ENCODE results near the gene ISYNA1. TPM values are rescaled to one million over a fixed set of nuclear protein-coding genes. Genes with fewer than 3 reads are reported as not detected.
A peak's percentile ranks its signal among the peaks of the same experiment; 100 is the strongest.

Gene ISYNA1
- total RNA-seq, 1 donor from 2014 or later, result 30.6 TPM

DNA sequence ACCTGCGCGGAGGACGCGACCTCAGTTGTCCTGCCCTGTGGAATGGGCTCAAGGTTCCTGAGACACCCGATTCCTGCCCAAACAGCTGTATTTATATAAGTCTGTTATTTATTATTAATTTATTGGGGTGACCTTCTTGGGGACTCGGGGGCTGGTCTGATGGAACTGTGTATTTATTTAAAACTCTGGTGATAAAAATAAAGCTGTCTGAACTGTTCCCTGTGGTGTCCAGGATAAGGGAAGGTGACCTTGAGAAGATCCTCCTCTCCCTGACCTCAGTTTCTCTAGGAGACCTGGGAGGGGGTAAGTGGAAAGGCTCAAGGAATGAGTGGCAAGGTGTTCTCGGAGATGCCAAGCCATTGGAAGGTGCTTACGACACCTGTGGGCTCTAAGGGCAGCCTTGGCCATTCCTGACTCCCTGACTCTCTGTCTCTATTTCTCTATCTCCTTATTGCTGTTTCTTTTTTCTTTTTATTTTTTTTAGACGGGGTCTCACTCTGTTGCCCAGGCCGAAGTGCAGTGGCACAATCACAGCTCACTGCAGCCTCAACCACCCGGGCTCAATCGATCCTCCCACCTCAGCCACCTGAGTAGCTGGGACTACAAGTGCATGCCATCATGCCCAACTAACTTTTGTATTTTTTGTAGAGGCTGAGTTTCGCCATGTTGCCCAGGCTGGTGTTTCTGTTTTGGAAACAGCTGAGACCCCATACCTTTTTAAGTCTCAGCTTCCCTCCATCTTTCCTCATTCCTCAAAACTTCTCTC lies 48.8 kb downstream of the ISYNA1 start:
- peaks cover 50% of the 10 kb centered on the region for H3K4me1 ChIP-seq
- ATAC-seq (no peak), DNase-seq (no peak)
- peak overlapping the region; percentile 64 for H3K27ac ChIP-seq
- no peaks in the 10 kb centered on the region for H3K9me3 ChIP-seq
- TF ChIP-seq, protein P1, sequence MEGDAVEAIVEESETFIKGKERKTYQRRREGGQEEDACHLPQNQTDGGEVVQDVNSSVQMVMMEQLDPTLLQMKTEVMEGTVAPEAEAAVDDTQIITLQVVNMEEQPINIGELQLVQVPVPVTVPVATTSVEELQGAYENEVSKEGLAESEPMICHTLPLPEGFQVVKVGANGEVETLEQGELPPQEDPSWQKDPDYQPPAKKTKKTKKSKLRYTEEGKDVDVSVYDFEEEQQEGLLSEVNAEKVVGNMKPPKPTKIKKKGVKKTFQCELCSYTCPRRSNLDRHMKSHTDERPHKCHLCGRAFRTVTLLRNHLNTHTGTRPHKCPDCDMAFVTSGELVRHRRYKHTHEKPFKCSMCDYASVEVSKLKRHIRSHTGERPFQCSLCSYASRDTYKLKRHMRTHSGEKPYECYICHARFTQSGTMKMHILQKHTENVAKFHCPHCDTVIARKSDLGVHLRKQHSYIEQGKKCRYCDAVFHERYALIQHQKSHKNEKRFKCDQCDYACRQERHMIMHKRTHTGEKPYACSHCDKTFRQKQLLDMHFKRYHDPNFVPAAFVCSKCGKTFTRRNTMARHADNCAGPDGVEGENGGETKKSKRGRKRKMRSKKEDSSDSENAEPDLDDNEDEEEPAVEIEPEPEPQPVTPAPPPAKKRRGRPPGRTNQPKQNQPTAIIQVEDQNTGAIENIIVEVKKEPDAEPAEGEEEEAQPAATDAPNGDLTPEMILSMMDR (IDR thresholded peaks at IDR 0.05), result no peak
- no peaks in the 10 kb centered on the region for H3K27me3 ChIP-seq (ENCODE audit: low read depth)
- intact Hi-C loops (cut with DNase I), result no loop called here
- peak overlapping the region; percentile 53 for H3K4me3 ChIP-seq
- peaks cover 7% of the 10 kb centered on the region for H3K36me3 ChIP-seq

GRCh38 chr19:18388100-18388959 lies 49.6 kb downstream of the ISYNA1 start:
- TF ChIP-seq, protein P1 (IDR thresholded peaks at IDR 0.05), result peak; percentile 100
- intact Hi-C loops (cut with DNase I), result no loop called here
- DNase-seq (peak; percentile 91), ATAC-seq (peak; percentile 80 to 88)
- Histone ChIP-seq H3K27ac (peak overlapping the region; percentile 64), H3K9me3 (no peaks in the 10 kb centered on the region), H3K4me1 (peaks cover 48% of the 10 kb centered on the region), H3K36me3 (peaks cover 7% of the 10 kb centered on the region), H3K4me3 (peak overlapping the region; percentile 53), H3K27me3 (ENCODE audit: low read depth) (no peaks in the 10 kb centered on the region)

- ATAC-seq (no peak), DNase-seq (no peak)
- Histone ChIP-seq H3K4me3 (peak overlapping the region; percentile 53), H3K27ac (peak overlapping the region; percentile 55), H3K9me3 (no peaks in the 10 kb centered on the region), H3K4me1 (peaks cover 44% of the 10 kb centered on the region), H3K36me3 (peaks cover 7% of the 10 kb centered on the region), H3K27me3 (ENCODE audit: low read depth) (no peaks in the 10 kb centered on the region)
- TF ChIP-seq, protein P1 (IDR thresholded peaks at IDR 0.05), result no peak
- intact Hi-C loops (cut with DNase I), result no loop called here
Observed at GRCh38 chr19:18386543-18387271, 51.2 kb downstream of the ISYNA1 start.

DNA sequence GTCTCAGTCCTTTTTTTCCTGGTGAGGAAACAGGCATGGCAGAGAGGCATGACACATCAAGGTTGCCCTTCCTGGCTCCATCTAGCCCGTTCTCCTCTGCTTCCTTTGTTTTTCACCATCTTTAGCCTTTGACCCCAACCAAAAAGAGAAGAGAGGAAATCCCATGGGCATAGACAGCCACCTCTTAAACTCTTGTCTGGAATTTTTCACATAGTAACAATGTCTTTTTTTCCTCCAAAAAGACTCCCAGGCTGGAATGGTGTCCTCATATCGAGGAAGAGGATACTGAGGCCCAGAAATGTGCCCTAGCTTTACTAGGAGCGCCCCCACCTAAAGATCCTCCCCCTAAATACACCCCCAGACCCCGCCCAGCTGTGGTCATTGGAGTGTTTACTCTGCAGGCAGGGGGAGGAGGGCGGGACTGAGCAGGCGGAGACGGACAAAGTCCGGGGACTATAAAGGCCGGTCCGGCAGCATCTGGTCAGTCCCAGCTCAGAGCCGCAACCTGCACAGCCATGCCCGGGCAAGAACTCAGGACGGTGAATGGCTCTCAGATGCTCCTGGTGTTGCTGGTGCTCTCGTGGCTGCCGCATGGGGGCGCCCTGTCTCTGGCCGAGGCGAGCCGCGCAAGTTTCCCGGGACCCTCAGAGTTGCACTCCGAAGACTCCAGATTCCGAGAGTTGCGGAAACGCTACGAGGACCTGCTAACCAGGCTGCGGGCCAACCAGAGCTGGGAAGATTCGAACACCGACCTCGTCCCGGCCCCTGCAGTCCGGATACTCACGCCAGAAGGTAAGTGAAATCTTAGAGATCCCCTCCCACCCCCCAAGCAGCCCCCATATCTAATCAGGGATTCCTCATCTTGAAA lies 52.0 kb downstream of the ISYNA1 start, which contains the start of gene GDF15:
GDF15 (plus strand) TSS at position 484 of the 868 bp plus-strand sequence; CDS start at position 516, 32 bp downstream.
- Histone ChIP-seq H3K4me3 (peak within 1 kb of the TSS; percentile 53), H3K27me3 (ENCODE audit: low read depth) (no peaks in the 10 kb centered on the region), H3K27ac (peak within 1 kb of the TSS; percentile 55), H3K9me3 (no peaks in the 10 kb centered on the region), H3K36me3 (peaks cover 7% of the 10 kb centered on the region), H3K4me1 (peaks cover 48% of the 10 kb centered on the region)
- ATAC-seq (peak; percentile 70 to 87), DNase-seq (peak; percentile 88)
- TF ChIP-seq, protein P1 (IDR thresholded peaks at IDR 0.05), result peak; percentile 65
- intact Hi-C loops (cut with DNase I), result no loop called here

All from lower lobe of right lung (tissue), 2 donors.